IMR-90 (cell line): Measurements from ENCODE around the gene RARRES2. TPM values are rescaled to one million over a fixed set of nuclear protein-coding genes. Genes with fewer than 3 reads are reported as not detected.

Source experiments
- ATAC-seq: fragments of 200-7000 bp; cut with Tn5 transposase; 2 replicates; pipeline ENCODE4 v1.9.1; 2020; ENCODE audit warnings: low read depth, mild to moderate bottlenecking, moderate library complexity
- BruUV-seq: library from RNA; stranded (reverse); fragments of 400-500 nt; replicated peaks from 2 replicates; lab custom pipeline; 2021; lab: Mats Ljungman, UMichigan
- CTCF ChIA-PET: fragments of 300-600 bp; formaldehyde crosslinking; extraction: SDS; loops from one replicate; lab custom pipeline; 2021; ENCODE audit warnings: antibody characterized with exemption; lab: Yijun Ruan, JAX
- POLR2A ChIA-PET: fragments of 300-600 bp; sonication (Branson Sonifier 250); formaldehyde crosslinking; loops from one replicate; lab custom pipeline; 2022; ENCODE audit warnings: antibody characterized with exemption; ENCODE audit not compliant: unreplicated experiment; lab: Charles Lee
- DNase-seq: peaks from one replicate; pipeline ENCODE4 v3.0.0; 2013
- H2AFZ ChIP-seq: replicated peaks from 2 replicates; pipeline ENCODE3; 2013; ENCODE audit warnings: low read length, mild to moderate bottlenecking; ENCODE audit not compliant: poor library complexity
- H2AK5ac ChIP-seq: 2 replicates; pipeline ENCODE4 v1.6.1; 2013; ENCODE audit warnings: low read depth, low read length, inconsistent platforms
- H2AK9ac ChIP-seq: replicated peaks from 2 replicates; pipeline ENCODE3; 2013; ENCODE audit warnings: mild to moderate bottlenecking, low read depth, low read length, moderate library complexity; ENCODE audit not compliant: poor library complexity
- H2BK120ac ChIP-seq: 2 replicates; pipeline ENCODE4 v1.6.1; 2013; ENCODE audit warnings: low read depth, low read length, inconsistent platforms
- H2BK15ac ChIP-seq: 3 replicates; pipeline ENCODE4 v1.6.1; 2013; ENCODE audit warnings: low read depth, low read length, inconsistent platforms
- H2BK20ac ChIP-seq: 2 replicates; pipeline ENCODE4 v1.6.1; 2013; ENCODE audit warnings: low read depth, mild to moderate bottlenecking, inconsistent platforms, low read length, moderate library complexity
- H2BK5ac ChIP-seq: 2 replicates; pipeline ENCODE4 v1.6.1; 2013; ENCODE audit warnings: mild to moderate bottlenecking, low read depth, low read length, inconsistent platforms; ENCODE audit not compliant: poor library complexity, severe bottlenecking
- H3K14ac ChIP-seq: replicated peaks from 2 replicates; pipeline ENCODE4 v1.6.1; 2013; ENCODE audit warnings: low read depth, low read length, inconsistent platforms
- H3K18ac ChIP-seq: 2 replicates; pipeline ENCODE4 v1.6.1; 2013; ENCODE audit warnings: low read depth, low read length, control low read depth
- H3K23ac ChIP-seq: 2 replicates; pipeline ENCODE4 v1.6.1; 2013; ENCODE audit warnings: low read depth, low read length, inconsistent platforms
- H3K27ac ChIP-seq: 2 replicates; pipeline ENCODE4 v1.5.1; 2013; ENCODE audit warnings: mild to moderate bottlenecking, control low read depth, low read length; ENCODE audit not compliant: insufficient read depth
- H3K27me3 ChIP-seq: 2 replicates; pipeline ENCODE4 v1.6.1; 2013; ENCODE audit warnings: low read length; ENCODE audit not compliant: control insufficient read depth, insufficient read depth
- H3K36me3 ChIP-seq: 2 replicates; pipeline ENCODE4 v1.6.1; 2013; ENCODE audit warnings: low read length, mixed read lengths; ENCODE audit not compliant: control insufficient read depth, insufficient read depth
- H3K4ac ChIP-seq: 2 replicates; pipeline ENCODE4 v1.6.1; 2013; ENCODE audit warnings: low read depth, low read length, inconsistent platforms
- H3K4me1 ChIP-seq: 2 replicates; pipeline ENCODE4 v1.6.1; 2013; ENCODE audit warnings: low read length, mixed read lengths; ENCODE audit not compliant: control insufficient read depth, insufficient read depth
- H3K4me2 ChIP-seq: 2 replicates; pipeline ENCODE4 v1.6.1; 2013; ENCODE audit warnings: low read depth, mild to moderate bottlenecking, control low read depth, low read length, moderate library complexity
- H3K4me3 ChIP-seq: 2 replicates; pipeline ENCODE4 v1.5.1; 2013; ENCODE audit warnings: low read depth, mild to moderate bottlenecking, control low read depth, low read length, moderate library complexity; ENCODE audit not compliant: insufficient read depth
- H3K56ac ChIP-seq: 2 replicates; pipeline ENCODE4 v1.6.1; 2013; ENCODE audit warnings: low read length, inconsistent platforms; ENCODE audit not compliant: insufficient read depth; ENCODE audit errors: extremely low read depth
- H3K79me1 ChIP-seq, 2 experiments: 2 replicates each; pipeline ENCODE4 v1.6.1; 2013; ENCODE audit warnings: low read length in 2 of 2, inconsistent platforms in 1 of 2, low read depth in 1 of 2
- H3K9ac ChIP-seq: 2 replicates; pipeline ENCODE4 v1.6.1; 2013; ENCODE audit warnings: low read depth, low read length, control low read depth
- H3K9me1 ChIP-seq: 2 replicates; pipeline ENCODE4 v1.6.1; 2013; ENCODE audit warnings: low read length, inconsistent platforms; ENCODE audit not compliant: insufficient read depth
- H3K9me3 ChIP-seq: 2 replicates; pipeline ENCODE4 v1.6.1; 2013; ENCODE audit warnings: low read length; ENCODE audit not compliant: control insufficient read depth, insufficient read depth
- H4K20me1 ChIP-seq: 2 replicates; pipeline ENCODE4 v1.6.1; 2013; ENCODE audit warnings: low read length, inconsistent platforms; ENCODE audit not compliant: insufficient read depth
- H4K5ac ChIP-seq: 2 replicates; pipeline ENCODE4 v1.6.1; 2013; ENCODE audit warnings: mild to moderate bottlenecking, low read depth, low read length, control low read depth
- H4K8ac ChIP-seq, 2 experiments: 2 replicates each; pipeline ENCODE4 v1.6.1; 2013; ENCODE audit warnings: low read depth in 2 of 2, low read length in 2 of 2, control low read depth in 1 of 2, inconsistent platforms in 1 of 2
- H4K91ac ChIP-seq: 2 replicates; pipeline ENCODE4 v1.6.1; 2013; ENCODE audit warnings: low read depth, low read length, inconsistent platforms; ENCODE audit not compliant: insufficient read depth
- BHLHE40 ChIP-seq: fragments of 150-350 bp; IDR thresholded peaks from 2 replicates; pipeline ENCODE4 v1.6.1; 2016; ENCODE audit warnings: mild to moderate bottlenecking, low read depth, low read length
- CHD1 ChIP-seq: IDR thresholded peaks from 2 replicates; pipeline ENCODE4 v1.6.1; 2012; ENCODE audit warnings: low read depth, low read length, improper control_type of control experiment
- CTCF ChIP-seq: conservative IDR thresholded peaks from 2 replicates; pipeline ENCODE4 v1.5.1; 2012; ENCODE audit warnings: mild to moderate bottlenecking, low read depth, low read length, improper control_type of control experiment
- FOS ChIP-seq: fragments of 150-350 bp; IDR thresholded peaks from 2 replicates; pipeline ENCODE4 v1.6.1; 2016; ENCODE audit warnings: low read depth, low read length
- MAFK ChIP-seq: IDR thresholded peaks from 2 replicates; pipeline ENCODE4 v1.6.1; 2012; ENCODE audit warnings: low read depth, low read length, improper control_type of control experiment
- MAZ ChIP-seq: IDR thresholded peaks from 2 replicates; pipeline ENCODE4 v1.6.1; 2012; ENCODE audit warnings: low read depth, mild to moderate bottlenecking, low read length, improper control_type of control experiment, moderate library complexity, borderline replicate concordance
- MXI1 ChIP-seq: IDR thresholded peaks from 2 replicates; pipeline ENCODE4 v1.6.1; 2012; ENCODE audit warnings: low read depth, mild to moderate bottlenecking, low read length, moderate library complexity, borderline replicate concordance
- POLR2A ChIP-seq: IDR thresholded peaks from 2 replicates; pipeline ENCODE4 v1.6.1; 2012; ENCODE audit warnings: mild to moderate bottlenecking, low read depth, low read length
- RAD21 ChIP-seq: IDR thresholded peaks from 2 replicates; pipeline ENCODE4 v1.6.1; 2012; ENCODE audit warnings: low read length, improper control_type of control experiment
- RCOR1 ChIP-seq: IDR thresholded peaks from 2 replicates; pipeline ENCODE4 v1.6.1; 2012; ENCODE audit warnings: mild to moderate bottlenecking, low read length, improper control_type of control experiment; ENCODE audit not compliant: insufficient replicate concordance
- SMC3 ChIP-seq: fragments of 150-350 bp; IDR thresholded peaks from 2 replicates; pipeline ENCODE4 v1.6.1; 2016; ENCODE audit warnings: low read depth, mild to moderate bottlenecking, antibody characterized with exemption, low read length, moderate library complexity
- USF2 ChIP-seq: fragments of 150-350 bp; IDR thresholded peaks from 2 replicates; pipeline ENCODE4 v1.6.1; 2017; ENCODE audit warnings: mild to moderate bottlenecking, antibody characterized with exemption, low read length, low read depth
- WGBS, 2 experiments: methylation state at CpG; one replicate each; pipeline versions ENCODE4 v1.1.5 to v1.1.7; 2013; ENCODE audit warnings: missing lambda C conversion rate in 2 of 2; ENCODE audit not compliant: insufficient read length in 1 of 2; ENCODE audit errors: extremely low coverage in 2 of 2; 5-methylcytosine and 5-hydroxymethylcytosine counted together
- dilution Hi-C: fragments of 300-500 bp; cut with HindIII; formaldehyde crosslinking; loops from one replicate; pipeline ENCODE4 v1.14.3; 2018; ENCODE audit warnings: low sequenced_read_pairs; ENCODE audit not compliant: unreplicated experiment
- in situ Hi-C: fragments of 300-500 bp; cut with MboI; formaldehyde crosslinking; loops from 3 replicates; pipeline ENCODE4 v1.14.3; 2019; ENCODE audit warnings: low sequenced_read_pairs, inconsistent platforms, mixed read lengths
- intact Hi-C: fragments of 100-400 bp; cut with micrococcal nuclease; formaldehyde crosslinking; loops from 2 replicates; pipeline ENCODE4 v1.10.0; 2022
- polyA plus RNA-seq, 3 experiments: library from polyadenylated mRNA; depleted of rRNA; stranded (reverse); fragments of >200 nt; gene quantifications; 2 replicates each; pipeline ENCODE4 v1.2.3, GENCODE V29; 2012; ENCODE audit warnings: low replicate concordance in 1 of 3
- total RNA-seq: library from RNA; depleted of rRNA; stranded (reverse); fragments of >200 nt; gene quantifications from 2 replicates; pipeline ENCODE4 v1.2.3, GENCODE V29; 2012
- TF ChIP-seq, protein P1 (sequence below): fragments of 150-350 bp; IDR thresholded peaks from 2 replicates; pipeline ENCODE4 v1.6.1; 2016; ENCODE audit warnings: low read depth, mild to moderate bottlenecking, low read length, moderate library complexity, borderline replicate concordance

The RARRES2 gene
- total and polyA plus RNA-seq, 2 of the 4 experiments (the other 2 are of a cell fraction): 1.6 TPM; not detected in 1

DNA sequence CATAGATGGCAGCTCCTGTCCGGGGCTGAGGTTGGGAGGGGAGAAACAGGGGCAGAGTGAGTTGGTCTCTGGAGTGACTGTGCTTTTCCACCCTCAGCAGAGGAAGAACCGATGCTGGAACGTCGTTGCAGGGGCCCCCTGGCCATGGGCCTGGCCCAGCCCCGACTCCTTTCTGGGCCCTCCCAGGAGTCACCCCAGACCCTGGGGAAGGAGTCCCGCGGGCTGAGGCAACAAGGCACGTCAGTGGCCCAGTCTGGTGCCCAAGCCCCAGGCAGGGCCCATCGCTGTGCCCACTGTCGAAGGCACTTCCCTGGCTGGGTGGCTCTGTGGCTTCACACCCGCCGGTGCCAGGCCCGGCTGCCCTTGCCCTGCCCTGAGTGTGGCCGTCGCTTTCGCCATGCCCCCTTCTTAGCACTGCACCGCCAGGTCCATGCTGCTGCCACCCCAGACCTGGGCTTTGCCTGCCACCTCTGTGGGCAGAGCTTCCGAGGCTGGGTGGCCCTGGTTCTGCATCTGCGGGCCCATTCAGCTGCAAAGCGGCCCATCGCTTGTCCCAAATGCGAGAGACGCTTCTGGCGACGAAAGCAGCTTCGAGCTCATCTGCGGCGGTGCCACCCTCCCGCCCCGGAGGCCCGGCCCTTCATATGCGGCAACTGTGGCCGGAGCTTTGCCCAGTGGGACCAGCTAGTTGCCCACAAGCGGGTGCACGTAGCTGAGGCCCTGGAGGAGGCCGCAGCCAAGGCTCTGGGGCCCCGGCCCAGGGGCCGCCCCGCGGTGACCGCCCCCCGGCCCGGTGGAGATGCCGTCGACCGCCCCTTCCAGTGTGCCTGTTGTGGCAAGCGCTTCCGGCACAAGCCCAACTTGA is 29.9 kb upstream of the RARRES2 start:
- H3K4me2 ChIP-seq: no peak overlapping the region; the same call in 1 of the 2 replicates
- in situ Hi-C loops: no loop called here
- no peak for TF ChIP-seq FOS
- TF ChIP-seq, protein P1, sequence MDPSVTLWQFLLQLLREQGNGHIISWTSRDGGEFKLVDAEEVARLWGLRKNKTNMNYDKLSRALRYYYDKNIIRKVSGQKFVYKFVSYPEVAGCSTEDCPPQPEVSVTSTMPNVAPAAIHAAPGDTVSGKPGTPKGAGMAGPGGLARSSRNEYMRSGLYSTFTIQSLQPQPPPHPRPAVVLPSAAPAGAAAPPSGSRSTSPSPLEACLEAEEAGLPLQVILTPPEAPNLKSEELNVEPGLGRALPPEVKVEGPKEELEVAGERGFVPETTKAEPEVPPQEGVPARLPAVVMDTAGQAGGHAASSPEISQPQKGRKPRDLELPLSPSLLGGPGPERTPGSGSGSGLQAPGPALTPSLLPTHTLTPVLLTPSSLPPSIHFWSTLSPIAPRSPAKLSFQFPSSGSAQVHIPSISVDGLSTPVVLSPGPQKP: no peak
- no peak for TF ChIP-seq USF2
- no peak for TF ChIP-seq CHD1
- no peak for TF ChIP-seq POLR2A
- no peak for TF ChIP-seq MAFK
- no peak for TF ChIP-seq CTCF
- no peak for TF ChIP-seq SMC3
- no peak for TF ChIP-seq RCOR1
- TF ChIP-seq RAD21: no peak
- TF ChIP-seq MXI1: no peak
- TF ChIP-seq MAZ: no peak
- TF ChIP-seq BHLHE40: no peak

More for the DNA sequence above, 29.9 kb upstream of the RARRES2 start:
- H2BK5ac ChIP-seq: peak overlapping the region; percentile 31
- peaks cover 9% of the 10 kb centered on the region for H4K20me1 ChIP-seq
- H2AK9ac ChIP-seq: peak overlapping the region; percentile 80
- no peak overlapping the region for H3K56ac ChIP-seq
- no peak overlapping the region for H3K14ac ChIP-seq
- WGBS, 2 experiments: 92% methylated on average over 33 of the region's 48 CpGs; no CpG with 5 or more reads in 1 of the 2 experiments
- DNase-seq: no peak
- H3K23ac ChIP-seq: no peak overlapping the region
- CTCF ChIA-PET: interaction anchor here (0.5 to 1.2 kb wide), 3 partner anchors 15 to 28 kb away, joined by 3 read pairs; no protein-coding TSS in a partner anchor
- H3K4me3 ChIP-seq: no peak overlapping the region
- H2BK15ac ChIP-seq: no peak overlapping the region
- POLR2A ChIA-PET: interaction anchor here (0.5 kb wide), 1 partner anchor 18 kb away, joined by 3 read pairs; no protein-coding TSS in a partner anchor
- no TSS peak for BruUV-seq
- peak overlapping the region; percentile 63; the same call in 1 of the 2 replicates for H3K27ac ChIP-seq
- H2AK5ac ChIP-seq: no peak overlapping the region
- no peaks in the 10 kb centered on the region for H3K9me3 ChIP-seq
- no peaks in the 10 kb centered on the region for H3K27me3 ChIP-seq
- peak overlapping the region; percentile 67 for H3K4ac ChIP-seq
- H3K4me1 ChIP-seq: peaks cover 18% of the 10 kb centered on the region
- H3K79me1 ChIP-seq: peaks cover 21 to 44% of the 10 kb centered on the region in 2 experiments; a peak in 3 of 4 replicates
- intact Hi-C loops: no loop called here
- no peak overlapping the region for H4K91ac ChIP-seq
- peak overlapping the region; percentile 20; the same call in 1 of the 2 replicates for H3K9ac ChIP-seq
- peaks cover 38% of the 10 kb centered on the region for H3K36me3 ChIP-seq
- dilution Hi-C loops: no loop called here
- H2BK120ac ChIP-seq: no peak overlapping the region
- no peak overlapping the region for H4K5ac ChIP-seq
- no peak overlapping the region; the same call in 1 of the 2 replicates for H2BK20ac ChIP-seq
- H3K18ac ChIP-seq: no peak overlapping the region
- 0 out of 4 replicates have a peak overlapping the region, but pooled peaks of 1 of the 2 experiments have one; percentile 5 for H4K8ac ChIP-seq
- peak overlapping the region; percentile 54 for H2AFZ ChIP-seq
- no peak for ATAC-seq
- no peaks in the 10 kb centered on the region; the same call in 1 of the 2 replicates for H3K9me1 ChIP-seq
